CMK (cell line): Measurements from ENCODE around the gene PPP2R5A.
"Not testable (repeated sequence)": the region's sequence is repeated elsewhere in the genome, so short reads cannot be mapped to it uniquely, and the experiment has no call there.

Source experiments
- DNase-seq: peaks from one replicate; pipeline ENCODE4 v3.0.0-alpha.2; 2010; ENCODE audit warnings: low read depth

Gene PPP2R5A

GRCh38 chr1:212267460-212267859, 17.8 kb upstream of the PPP2R5A start:
- DNase-seq, result no peak

GRCh38 chr1:212269306-212269705, 15.9 kb upstream of the PPP2R5A start:
- no peak for DNase-seq

GRCh38 chr1:212270564-212270963, 14.6 kb upstream of the PPP2R5A start:
- no peak for DNase-seq

GRCh38 chr1:212271234-212271633, 14.0 kb upstream of the PPP2R5A start:
- DNase-seq, result no peak

GRCh38 chr1:212271823-212272485, 13.3 kb upstream of the PPP2R5A start:
- no peak for DNase-seq

- no peak for DNase-seq
Observed at GRCh38 chr1:212281590-212281989, 3.6 kb upstream of the PPP2R5A start.

GRCh38 chr1:212283741-212284140, 1.5 kb upstream of the PPP2R5A start:
- no peak for DNase-seq

GRCh38 chr1:212284332-212284743, 872 bp upstream of the PPP2R5A start:
- no peak for DNase-seq

GRCh38 chr1:212285685-212286555, 710 bp downstream of the PPP2R5A start:
- no peak for DNase-seq

- DNase-seq, result no peak
Observed at GRCh38 chr1:212286556-212287131, 1.4 kb downstream of the PPP2R5A start.

GRCh38 chr1:212287261-212287895, 2.2 kb downstream of the PPP2R5A start:
- no peak for DNase-seq

GRCh38 chr1:212287995-212288394, 2.8 kb downstream of the PPP2R5A start:
- DNase-seq, result not testable (repeated sequence)

GRCh38 chr1:212288615-212289014, 3.4 kb downstream of the PPP2R5A start:
- no peak for DNase-seq

GRCh38 chr1:212289262-212290077, 4.3 kb downstream of the PPP2R5A start:
- no peak for DNase-seq

GRCh38 chr1:212290608-212291007, 5.4 kb downstream of the PPP2R5A start:
- DNase-seq, result no peak

GRCh38 chr1:212291505-212292134, 6.4 kb downstream of the PPP2R5A start:
- DNase-seq, result no peak

- no peak for DNase-seq
Observed at GRCh38 chr1:212292250-212293105, 7.3 kb downstream of the PPP2R5A start.

GRCh38 chr1:212293579-212293978, 8.4 kb downstream of the PPP2R5A start:
- no peak for DNase-seq

- DNase-seq, result no peak
Observed at GRCh38 chr1:212294983-212295382, 9.8 kb downstream of the PPP2R5A start.

- no peak for DNase-seq
Observed at GRCh38 chr1:212295579-212295978, 10.4 kb downstream of the PPP2R5A start.
